Renal cortical epithelial cell (primary cell): ENCODE results near the gene F13B. TPM values are rescaled to one million over a fixed set of nuclear protein-coding genes. Genes with fewer than 3 reads are reported as not detected.

Experiments used
- DNase-seq: peaks from one replicate; pipeline ENCODE4 v3.0.0-alpha.2; 2011; ENCODE audit warnings: low read depth
- total RNA-seq: library from RNA; depleted of rRNA; stranded (reverse); fragments of >200 nt; gene quantifications from 2 replicates; pipeline ENCODE4 v1.2.3, GENCODE V29; 2014

The F13B gene
- total RNA-seq, 1 donor from 2014 or later: not detected

DNA sequence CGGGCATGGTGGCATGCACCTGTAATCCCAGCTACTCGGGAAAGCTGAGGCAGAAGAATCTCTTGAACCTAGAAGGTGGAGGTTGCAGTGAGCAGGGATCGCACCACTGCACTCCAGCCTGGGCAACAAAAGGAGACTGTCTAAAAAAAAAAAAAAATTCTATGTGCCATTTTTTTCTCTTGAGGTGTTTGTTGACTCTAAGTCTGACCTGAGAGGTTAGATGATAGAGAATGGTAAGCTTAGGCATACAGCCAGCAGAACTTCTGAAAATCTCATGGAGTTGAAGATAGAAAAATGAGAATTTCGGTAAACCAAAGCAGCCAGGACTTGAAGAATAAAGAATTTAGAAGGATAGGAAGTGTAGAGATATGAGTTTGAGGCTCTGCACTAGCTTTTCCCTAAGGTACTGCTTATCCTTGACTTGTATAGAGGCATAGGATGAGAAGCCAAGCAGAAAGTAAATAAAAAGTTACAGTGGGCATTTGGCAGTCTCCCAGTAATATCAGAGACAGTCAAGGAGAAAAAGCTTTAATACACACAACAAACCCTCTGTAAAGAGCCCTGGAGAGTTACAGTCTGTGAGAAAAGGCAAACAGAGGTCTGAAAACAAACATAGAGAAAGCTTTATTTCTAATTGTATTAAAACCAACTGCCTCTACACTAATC, 24.3 kb downstream of the F13B start:
- DNase-seq: no peak

DNA sequence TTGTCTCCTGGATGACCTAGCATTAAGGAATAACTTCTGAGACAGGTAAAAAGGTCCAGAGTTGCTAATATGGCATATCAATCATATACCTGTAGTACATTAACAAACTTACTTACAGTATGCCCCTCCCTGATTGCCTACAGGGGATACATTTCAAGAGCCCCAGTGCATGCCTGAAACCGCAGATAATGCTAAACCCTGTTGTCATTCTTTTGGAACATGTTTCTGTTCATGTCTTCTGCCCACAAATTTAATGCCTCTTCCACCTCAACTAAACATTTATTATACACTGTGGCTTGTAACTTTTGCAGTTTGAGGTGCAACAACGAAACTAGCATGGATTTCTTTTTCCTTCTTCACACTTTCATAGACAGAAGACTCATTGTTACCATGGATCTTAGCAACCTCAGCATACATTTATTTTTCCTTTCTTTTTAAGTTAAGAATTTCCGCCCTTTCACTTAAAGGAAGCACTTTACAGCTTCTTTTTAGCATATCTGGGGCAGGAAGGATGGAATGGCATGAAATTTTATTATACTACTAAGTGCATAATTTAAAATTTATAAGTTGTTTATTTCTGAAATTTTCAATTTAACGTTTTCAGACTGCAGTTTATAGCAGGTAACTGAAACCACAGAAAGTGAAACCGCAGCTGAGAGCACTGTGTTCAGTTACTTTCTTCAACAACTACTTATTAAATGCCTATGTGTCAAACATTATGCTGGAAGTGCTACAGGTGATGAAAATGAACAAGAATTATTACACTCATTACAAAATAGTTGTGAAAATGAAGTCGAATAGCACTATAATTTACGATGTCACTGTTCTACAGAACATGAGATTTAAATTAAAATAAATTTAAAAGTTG, 25.3 kb downstream of the F13B start:
- DNase-seq: no peak

DNA sequence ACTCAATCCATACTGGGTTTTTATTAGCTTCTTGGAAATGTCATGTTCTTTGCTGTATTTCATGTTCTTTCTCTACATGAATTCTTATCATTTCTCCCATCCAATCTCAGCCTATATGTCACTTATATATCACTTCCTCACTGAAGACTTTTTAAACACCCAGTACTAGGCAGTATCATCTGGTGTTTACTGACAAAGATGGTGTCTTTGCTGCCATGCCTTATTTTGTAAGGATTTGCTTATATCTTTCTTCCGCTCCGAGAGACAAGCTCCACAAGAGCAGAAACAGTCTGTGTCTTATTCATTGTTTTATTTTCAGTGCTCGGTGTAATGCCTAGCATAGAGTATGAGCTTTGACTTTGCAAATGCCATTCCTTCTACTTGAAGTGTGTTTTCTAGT, 30.2 kb downstream of the F13B start:
- DNase-seq: no peak

DNA sequence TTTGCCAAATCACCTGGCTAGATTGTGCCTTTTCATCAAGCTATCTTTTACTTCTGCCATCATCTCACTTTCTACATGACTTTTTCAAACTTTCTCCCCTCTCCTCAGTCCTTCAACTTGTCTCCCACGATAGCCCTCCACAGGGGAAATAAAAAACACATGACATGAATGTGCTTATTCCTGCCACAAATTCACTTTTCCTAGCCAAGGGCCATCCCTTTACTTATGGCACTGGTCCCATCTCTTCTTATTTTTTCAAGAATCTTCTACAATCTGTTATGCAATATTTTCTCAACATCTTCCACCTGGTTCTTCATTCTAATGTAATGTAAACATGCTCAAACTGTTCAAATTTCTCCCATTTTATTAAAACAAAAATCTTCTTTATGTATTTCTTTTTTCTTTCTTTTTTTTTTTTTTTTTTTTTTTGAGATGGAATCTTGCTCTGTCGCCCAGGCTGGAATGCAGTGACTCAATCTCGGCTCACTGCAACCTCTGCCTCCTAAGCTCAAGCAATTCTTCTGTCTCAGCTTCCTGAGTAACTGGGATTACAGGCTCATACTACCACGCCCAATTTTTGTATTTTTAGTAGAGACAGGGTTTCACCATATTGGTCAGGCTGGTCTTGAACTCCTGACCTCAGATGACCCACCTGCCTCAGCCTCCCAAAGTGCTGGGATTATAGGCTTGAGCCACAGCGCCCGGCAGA, 32.3 kb downstream of the F13B start:
- DNase-seq: peak; percentile 37

DNA sequence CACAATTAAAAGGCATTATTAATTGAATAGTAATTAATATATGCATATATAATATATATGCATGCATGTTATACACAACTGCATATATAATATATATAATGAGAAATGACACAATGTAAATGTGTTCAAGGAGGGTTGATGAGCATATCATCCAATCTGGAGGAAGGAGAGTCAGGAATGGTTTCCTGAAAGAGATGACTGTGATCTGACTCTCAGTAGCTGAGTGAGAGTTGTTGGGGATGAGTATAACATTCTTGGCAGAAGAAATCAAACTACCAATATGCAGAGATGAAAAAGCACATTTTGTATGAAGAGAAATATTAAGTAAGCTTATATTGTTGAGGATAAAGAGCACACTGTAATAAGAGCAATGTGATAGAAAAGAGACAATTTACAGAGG, 37.3 kb downstream of the F13B start:
- no peak for DNase-seq

DNA sequence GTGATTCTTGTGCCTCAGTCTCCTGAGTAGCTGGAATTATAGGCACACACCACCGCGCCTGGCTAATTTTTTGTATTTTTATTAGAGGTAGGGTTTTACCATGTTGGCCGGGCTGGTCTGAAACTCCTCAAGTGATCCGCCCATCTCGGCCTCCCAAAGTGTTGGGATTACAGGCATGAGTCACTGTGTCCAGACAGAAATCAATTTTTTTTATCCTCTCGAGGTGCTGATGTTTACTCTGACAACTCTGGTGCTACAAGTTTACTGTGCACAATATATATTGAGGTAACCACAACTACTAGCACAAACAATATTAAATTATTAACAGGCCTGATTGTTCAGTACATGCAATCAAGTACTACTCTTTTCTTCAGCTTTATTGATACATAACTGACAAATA, 39.7 kb downstream of the F13B start:
- no peak for DNase-seq

DNA sequence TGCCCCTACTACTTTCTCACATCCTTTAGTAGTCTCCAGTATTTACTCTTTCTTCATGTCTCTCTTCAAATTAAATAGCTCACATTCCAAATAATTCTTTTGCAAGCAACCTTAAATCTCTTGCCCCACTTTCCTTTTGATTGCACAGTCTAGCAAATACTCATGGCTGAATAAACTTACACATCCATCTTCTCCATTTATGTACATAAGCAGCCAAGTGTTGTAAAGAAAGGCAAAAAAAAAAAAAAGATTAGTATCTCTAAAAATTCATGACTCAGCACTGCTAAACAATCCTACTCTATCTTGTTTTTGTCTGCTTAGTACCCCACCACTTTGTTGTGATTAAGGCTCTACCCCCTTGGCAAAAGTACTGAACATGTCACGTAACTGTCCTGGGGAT, 42.6 kb downstream of the F13B start:
- DNase-seq: no peak

DNA sequence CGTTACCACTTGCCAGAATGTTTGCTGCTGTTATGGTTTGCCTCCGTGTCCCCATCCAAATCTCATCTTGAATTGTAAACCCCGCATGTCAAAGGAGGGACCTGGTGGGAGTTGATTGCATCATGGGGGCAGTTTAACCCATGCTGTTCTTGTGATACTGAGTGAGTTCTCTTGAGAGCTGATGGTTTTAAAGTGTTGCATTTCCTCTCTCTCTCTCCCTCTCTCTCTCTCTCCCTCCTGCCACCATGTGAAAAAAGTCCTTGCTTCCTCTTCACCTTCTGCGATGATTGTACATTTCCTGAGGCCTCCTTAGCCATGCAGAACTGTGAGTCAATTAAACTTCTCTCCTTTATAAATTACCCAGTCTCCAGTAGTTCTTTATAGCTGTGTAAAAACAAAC, 45.3 kb downstream of the F13B start:
- no peak for DNase-seq

DNA sequence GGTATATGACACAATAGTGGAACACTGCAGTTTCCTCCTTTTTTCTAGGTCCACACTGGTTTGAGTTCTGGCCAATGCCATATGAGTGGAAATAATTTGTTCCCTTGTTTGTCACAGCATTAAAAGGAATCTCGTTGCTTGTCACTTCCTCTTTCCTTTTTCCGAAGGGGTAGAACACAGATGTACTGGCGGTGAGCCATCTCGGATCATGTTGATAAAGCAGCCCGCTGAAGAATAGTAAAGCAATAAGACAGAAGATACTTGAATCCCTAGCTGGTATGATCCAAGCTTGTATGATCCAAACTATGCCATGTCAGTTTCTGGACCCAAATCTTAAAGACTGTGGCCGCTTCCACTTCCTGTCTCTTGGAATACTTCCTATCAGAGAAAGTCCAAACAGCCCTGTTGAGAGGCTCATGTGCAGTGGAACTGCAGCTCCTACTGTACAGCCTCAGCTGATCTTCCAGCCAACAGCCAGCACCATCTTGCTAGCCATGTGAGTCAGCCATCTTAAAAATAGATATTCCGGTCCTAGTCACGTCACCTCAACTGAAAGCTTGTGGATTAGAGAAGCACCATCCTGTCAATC, 49.4 kb downstream of the F13B start:
- DNase-seq: no peak

DNA sequence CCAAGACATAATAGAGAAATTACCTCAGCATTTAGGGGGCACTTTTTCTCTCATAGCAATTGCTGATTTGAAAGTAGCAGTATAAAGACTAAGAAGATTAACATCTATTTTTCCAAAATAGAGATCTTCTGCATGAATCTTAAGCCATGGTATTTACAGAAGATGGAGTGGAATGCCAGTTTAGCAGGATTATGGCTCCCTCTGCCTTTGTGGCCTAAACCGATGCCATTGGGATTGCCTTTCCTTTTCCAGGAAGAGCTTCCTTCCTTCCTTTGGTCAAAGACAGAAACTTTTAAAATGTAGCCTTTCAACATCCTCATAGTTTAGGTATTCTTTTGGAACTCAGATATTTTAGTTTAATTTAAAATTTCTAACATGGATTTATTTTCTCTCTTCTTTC, 50.3 kb downstream of the F13B start:
- no peak for DNase-seq

DNA sequence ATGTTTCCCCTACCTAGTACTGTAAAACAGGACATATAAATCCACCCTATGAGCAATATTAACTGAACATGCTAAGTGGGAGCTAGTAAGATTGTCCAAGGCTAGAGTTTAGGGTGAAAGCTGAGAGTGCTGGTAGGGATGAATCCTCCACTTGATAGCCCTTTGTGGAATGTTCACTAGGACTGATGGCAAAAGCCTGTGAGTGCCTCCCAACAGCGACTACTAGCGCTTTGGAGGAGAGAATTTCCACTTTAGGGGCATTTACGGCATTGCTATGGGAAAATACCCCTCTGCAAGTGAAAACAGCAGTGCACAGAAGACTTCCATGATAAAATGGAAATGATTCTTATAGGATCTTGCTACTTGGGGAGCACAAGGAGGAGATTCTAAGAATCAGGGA, 53.8 kb downstream of the F13B start:
- no peak for DNase-seq

DNA sequence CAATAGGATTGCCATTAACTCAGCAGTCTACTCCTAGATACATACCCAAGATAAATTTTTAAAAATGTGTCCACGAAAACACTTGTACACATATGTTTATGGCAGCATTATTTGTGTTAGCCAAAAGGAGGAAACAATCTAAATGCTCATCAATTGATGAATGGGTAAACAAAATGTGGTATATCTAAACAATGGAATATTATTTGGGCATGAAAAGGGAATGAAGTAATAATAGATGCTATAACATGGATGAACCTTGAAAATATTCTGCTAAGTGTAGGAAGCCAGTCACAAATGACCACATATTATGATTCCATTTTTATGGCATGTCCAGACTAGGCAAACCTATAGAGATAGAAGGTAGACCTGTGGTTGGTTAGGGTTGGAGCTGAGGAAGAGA, 55.4 kb downstream of the F13B start:
- DNase-seq: no peak

DNA sequence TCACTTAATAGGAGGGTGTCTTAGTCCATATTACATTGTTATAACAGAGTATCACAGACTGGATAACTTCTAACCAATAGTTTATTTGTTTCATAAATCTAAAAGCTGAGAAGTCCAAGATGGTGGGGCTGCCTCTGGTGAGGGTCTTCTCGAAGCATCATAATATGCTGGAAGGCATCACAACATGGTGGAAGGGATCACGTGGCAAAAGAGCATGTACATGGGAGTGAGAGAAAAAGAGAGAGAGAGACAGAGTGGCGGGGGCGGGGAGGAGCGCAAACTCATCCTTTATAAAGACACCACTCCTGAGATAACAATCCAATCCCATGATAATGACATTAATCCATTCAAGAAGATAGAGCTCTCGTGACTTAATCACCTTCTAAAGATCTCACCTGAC, 58.2 kb downstream of the F13B start:
- no peak for DNase-seq

DNA sequence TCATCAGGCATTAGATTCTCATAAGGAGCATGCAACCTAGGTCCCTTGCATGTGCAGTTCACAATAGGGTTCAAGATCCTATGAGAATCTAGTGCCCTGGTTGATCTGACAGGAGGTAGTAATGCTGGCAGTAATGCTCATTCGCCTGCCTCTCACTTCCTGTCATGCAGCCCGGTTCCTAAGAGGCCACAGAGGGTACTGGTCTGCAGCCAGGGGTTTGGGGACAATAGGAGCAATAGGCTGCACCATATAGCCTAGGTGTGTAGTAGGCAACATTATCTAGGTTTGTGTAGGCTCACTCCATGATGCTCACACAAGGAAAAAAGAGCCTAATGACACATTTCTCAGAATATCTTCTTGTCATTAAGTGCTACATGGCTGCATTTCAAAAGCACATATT, 63.9 kb downstream of the F13B start:
- DNase-seq: no peak

DNA sequence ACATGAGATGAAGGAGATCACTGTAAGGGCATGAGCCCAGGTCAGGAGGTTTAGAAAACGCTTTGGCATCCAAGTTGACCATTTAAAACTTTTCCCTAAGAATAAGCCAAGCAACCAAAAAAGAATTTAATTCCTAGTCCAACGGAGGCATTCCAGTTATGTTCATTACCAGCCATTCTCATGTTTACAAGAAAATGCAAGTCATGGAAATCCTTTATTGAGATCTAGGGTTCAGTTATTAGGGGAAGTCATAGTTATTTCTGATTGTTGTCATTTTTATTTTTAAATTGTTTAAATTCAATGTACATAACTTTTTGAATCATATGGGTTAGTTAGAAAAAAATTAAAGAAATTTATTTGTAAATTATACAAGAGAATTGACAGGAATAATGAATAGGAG, 65.2 kb downstream of the F13B start:
- DNase-seq: no peak

DNA sequence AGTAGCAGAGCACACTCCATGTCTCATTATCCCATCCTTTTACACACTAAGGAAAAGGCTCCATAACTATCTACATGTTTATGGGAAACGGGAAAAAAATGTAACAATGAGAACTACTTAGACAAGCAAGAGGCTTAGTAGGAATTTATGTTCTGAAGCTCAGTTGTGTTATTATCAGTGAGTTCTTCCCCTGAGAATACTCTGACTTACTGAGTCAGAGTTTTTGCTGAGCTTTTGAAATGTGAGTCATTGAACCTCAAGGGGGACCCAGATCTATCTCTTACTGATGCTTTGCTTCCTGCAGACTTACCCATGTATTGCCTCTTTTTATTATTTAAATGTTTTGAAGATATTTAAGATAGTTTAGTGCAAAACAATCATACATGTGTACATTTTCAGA, 69.6 kb downstream of the F13B start:
- DNase-seq: peak; percentile 6

DNA sequence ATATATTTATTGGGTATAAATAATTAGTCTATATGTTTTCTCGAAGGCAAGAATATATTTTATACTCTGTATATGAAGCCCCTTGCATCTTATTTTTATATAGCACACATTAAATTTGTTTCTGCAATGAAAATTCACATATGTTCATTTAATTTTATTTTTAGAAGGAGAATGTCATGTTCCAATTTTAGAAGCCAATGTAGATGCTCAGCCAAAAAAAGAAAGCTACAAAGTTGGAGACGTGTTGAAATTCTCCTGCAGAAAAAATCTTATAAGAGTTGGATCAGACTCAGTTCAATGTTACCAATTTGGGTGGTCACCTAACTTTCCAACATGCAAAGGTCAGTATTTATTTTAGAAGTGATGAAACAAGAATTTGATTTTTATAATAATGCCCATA, 73.1 kb downstream of the F13B start:
- DNase-seq: no peak

DNA sequence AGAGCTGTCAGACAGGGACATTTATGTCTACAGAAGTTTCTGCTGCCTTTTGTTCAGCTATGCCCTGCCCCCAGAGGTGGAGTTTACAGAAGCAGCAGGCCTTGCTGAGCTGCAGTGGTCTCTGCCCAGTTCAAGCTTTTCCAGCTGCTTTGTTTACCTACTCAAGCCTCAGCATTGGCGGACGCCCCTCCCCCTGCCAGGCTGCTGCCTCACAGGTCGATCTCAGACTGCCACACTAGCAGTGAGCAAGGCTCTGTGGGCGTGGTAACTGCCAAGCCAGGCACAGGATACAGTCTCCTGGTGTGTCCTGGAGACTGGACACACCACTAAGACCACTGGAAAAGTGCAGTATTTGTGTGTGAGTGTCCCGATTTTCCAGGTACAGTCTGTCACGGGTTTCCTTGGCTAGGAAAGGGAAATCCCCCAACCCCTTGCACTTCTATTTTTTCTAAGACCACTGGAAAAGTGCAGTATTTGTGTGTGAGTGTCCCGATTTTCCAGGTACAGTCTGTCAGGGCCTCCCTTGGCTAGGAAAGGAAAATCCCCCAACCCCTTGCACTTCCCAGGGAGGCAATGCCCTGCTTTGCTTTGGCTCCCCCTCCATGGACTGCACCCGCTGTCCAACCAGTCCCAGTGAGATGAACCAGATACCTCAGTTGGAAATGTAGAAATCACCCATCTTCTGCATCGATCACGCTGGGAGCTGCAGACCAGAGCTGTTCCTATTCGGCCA, 75.0 kb downstream of the F13B start:
- DNase-seq: peak; percentile 54
